Endothelial cell (in vitro differentiated cells): ENCODE measurements around the gene GDPD5. TPM values are rescaled to one million over a fixed set of nuclear protein-coding genes. Genes with fewer than 3 reads are reported as not detected.
A peak's percentile ranks its signal among the peaks of the same experiment; 100 is the strongest.

Experiments used
- DNase-seq: peaks from one replicate; pipeline ENCODE4 v3.0.0; 2021; ENCODE audit warnings: low spot score
- H3K27ac Mint-ChIP-seq: one replicate; pipeline ENCODE4 v1.8.0; 2021; ENCODE audit warnings: mixed read lengths, inconsistent platforms; ENCODE audit not compliant: unreplicated experiment
- H3K27me3 Mint-ChIP-seq: one replicate; pipeline ENCODE4 v1.8.0; 2021; ENCODE audit warnings: mild to moderate bottlenecking, moderate library complexity, mixed read lengths, inconsistent platforms; ENCODE audit not compliant: unreplicated experiment
- H3K36me3 Mint-ChIP-seq: one replicate; pipeline ENCODE4 v1.8.0; 2021; ENCODE audit warnings: mild to moderate bottlenecking, low read depth, mixed read lengths, inconsistent platforms; ENCODE audit not compliant: unreplicated experiment
- H3K4me1 Mint-ChIP-seq: one replicate; pipeline ENCODE4 v1.8.0; 2021; ENCODE audit warnings: mild to moderate bottlenecking, mixed read lengths, inconsistent platforms; ENCODE audit not compliant: unreplicated experiment
- H3K4me3 Mint-ChIP-seq: one replicate; pipeline ENCODE4 v1.8.0; 2021; ENCODE audit warnings: mild to moderate bottlenecking, mixed read lengths, inconsistent platforms; ENCODE audit not compliant: unreplicated experiment
- H3K9me3 Mint-ChIP-seq: one replicate; pipeline ENCODE4 v1.8.0; 2021; ENCODE audit warnings: mixed read lengths, inconsistent platforms; ENCODE audit not compliant: unreplicated experiment
- CTCF ChIP-seq: fragments of 200-600 bp; sonication (generic); IDR thresholded peaks from one replicate; pipeline ENCODE4 v1.5.0; 2021; ENCODE audit warnings: antibody characterized with exemption; ENCODE audit not compliant: unreplicated experiment
- total RNA-seq: library from RNA; stranded (reverse); fragmentation: NEBNext Ultra II Directional; extraction: Animal tissue kit (Norgen Biotek cat#: 25700); gene quantifications from one replicate; pipeline ENCODE4 v1.2.1, GENCODE V29; 2021; ENCODE audit not compliant: unreplicated experiment

Gene GDPD5
- total RNA-seq, 1 donor from 2014 or later: 674 TPM

- Mint-ChIP-seq H3K36me3 (peaks cover 39% of the 10 kb centered on the region), H3K27ac (no peak overlapping the region), H3K27me3 (peaks cover 3% of the 10 kb centered on the region), H3K4me3 (no peak overlapping the region), H3K4me1 (peaks cover 39% of the 10 kb centered on the region), H3K9me3 (no peaks in the 10 kb centered on the region)
- DNase-seq: no peak
- no peak for TF ChIP-seq CTCF
Measured at GRCh38 chr11:75406338-75406777, 119.4 kb downstream of the GDPD5 start.

- Mint-ChIP-seq H3K27ac (peak overlapping the region; percentile 36), H3K36me3 (peaks cover 45% of the 10 kb centered on the region), H3K4me1 (peaks cover 53% of the 10 kb centered on the region), H3K4me3 (peak overlapping the region; percentile 84), H3K27me3 (peaks cover 7% of the 10 kb centered on the region), H3K9me3 (no peaks in the 10 kb centered on the region)
- TF ChIP-seq CTCF: no peak
- no peak for DNase-seq
Measured at GRCh38 chr11:75403983-75404658, 121.6 kb downstream of the GDPD5 start.

- Mint-ChIP-seq H3K27me3 (peaks cover 8% of the 10 kb centered on the region), H3K9me3 (no peaks in the 10 kb centered on the region), H3K27ac (peak overlapping the region; percentile 96), H3K4me3 (peak overlapping the region; percentile 99), H3K36me3 (peaks cover 43% of the 10 kb centered on the region), H3K4me1 (peaks cover 61% of the 10 kb centered on the region)
- no peak for DNase-seq
- no peak for TF ChIP-seq CTCF
Measured at GRCh38 chr11:75403037-75403436, 122.7 kb downstream of the GDPD5 start.

GRCh38 chr11:75402002-75402773, 123.6 kb downstream of the GDPD5 start:
- DNase-seq: no peak
- Mint-ChIP-seq H3K9me3 (no peaks in the 10 kb centered on the region), H3K4me3 (peak overlapping the region; percentile 99), H3K27me3 (peaks cover 8% of the 10 kb centered on the region), H3K36me3 (peaks cover 39% of the 10 kb centered on the region), H3K4me1 (peaks cover 61% of the 10 kb centered on the region), H3K27ac (peak overlapping the region; percentile 96)
- TF ChIP-seq CTCF: no peak
